HG02588 (cell line): ENCODE results near the gene ITPRID1.

Source experiments
- ATAC-seq: cut with Tn5 transposase; IDR thresholded peaks from one replicate; pipeline ENCODE4 v1.9.1; 2021; ENCODE audit warnings: mild to moderate bottlenecking, moderate library complexity; ENCODE audit not compliant: unreplicated experiment

The ITPRID1 gene

GRCh38 chr7:31692871-31693270, 179.0 kb downstream of the ITPRID1 start:
- no peak for ATAC-seq

GRCh38 chr7:31695859-31696614, 182.1 kb downstream of the ITPRID1 start:
- no peak for ATAC-seq

GRCh38 chr7:31699050-31699449, 185.2 kb downstream of the ITPRID1 start:
- ATAC-seq = no peak

GRCh38 chr7:31702354-31702753, 188.5 kb downstream of the ITPRID1 start:
- no peak for ATAC-seq

- ATAC-seq = no peak
These were observed 191.5 kb downstream of the ITPRID1 start for GRCh38 chr7:31705377-31705776.

- no peak for ATAC-seq
These were observed 193.2 kb downstream of the ITPRID1 start for GRCh38 chr7:31707089-31707488.
